A673 (cell line): Measurements from ENCODE around the gene ALDH1L1. TPM values are rescaled to one million over a fixed set of nuclear protein-coding genes. Genes with fewer than 3 reads are reported as not detected.
"Not testable (repeated sequence)": the region's sequence is repeated elsewhere in the genome, so short reads cannot be mapped to it uniquely, and the experiment has no call there.

Experiments
- BruUV-seq: library from RNA; stranded (reverse); fragments of 400-500 nt; replicated peaks from 2 replicates; lab custom pipeline; 2021; lab: Mats Ljungman, UMichigan
- CTCF ChIA-PET: fragments of 300-600 bp; sonication (Branson Sonifier 250); formaldehyde crosslinking; loops from one replicate; lab custom pipeline; 2022; ENCODE audit warnings: antibody characterized with exemption; lab: Charles Lee
- POLR2A ChIA-PET: fragments of 300-600 bp; sonication (Branson Sonifier 250); formaldehyde crosslinking; loops from one replicate; lab custom pipeline; 2022; ENCODE audit warnings: antibody characterized with exemption; ENCODE audit not compliant: low non-redundant PET; lab: Charles Lee
- DNase-seq: peaks from one replicate; pipeline ENCODE4 v3.0.0-alpha.2; 2015; ENCODE audit warnings: low spot score
- H3K27ac ChIP-seq: fragments of 200-600 bp; sonication (generic); 2 replicates; pipeline ENCODE4 v1.5.1; 2016; ENCODE audit warnings: mixed run types, low read depth, mild to moderate bottlenecking, mixed read lengths, antibody characterized with exemption, low read length; ENCODE audit not compliant: poor library complexity, severe bottlenecking
- H3K27me3 ChIP-seq: fragments of 200-600 bp; sonication (generic); replicated peaks from 2 replicates; pipeline ENCODE4 v1.6.1; 2017; ENCODE audit warnings: mixed run types, low read depth, mild to moderate bottlenecking, mixed read lengths, antibody characterized with exemption, low read length; ENCODE audit not compliant: insufficient read depth, poor library complexity
- H3K36me3 ChIP-seq: fragments of 200-600 bp; sonication (generic); 2 replicates; pipeline ENCODE4 v1.6.1; 2016; ENCODE audit warnings: mixed run types, mild to moderate bottlenecking, mixed read lengths, antibody characterized with exemption, low read length; ENCODE audit not compliant: insufficient read depth, poor library complexity, severe bottlenecking
- H3K4me1 ChIP-seq: fragments of 200-600 bp; sonication (generic); 2 replicates; pipeline ENCODE4 v1.6.1; 2017; ENCODE audit warnings: mixed run types, mild to moderate bottlenecking, mixed read lengths, antibody characterized with exemption, low read length; ENCODE audit not compliant: insufficient read depth, poor library complexity, severe bottlenecking
- H3K4me3 ChIP-seq: fragments of 200-600 bp; sonication (generic); 2 replicates; pipeline ENCODE4 v1.5.1; 2016; ENCODE audit warnings: low read depth, mixed run types, mild to moderate bottlenecking, mixed read lengths, low read length; ENCODE audit not compliant: poor library complexity, severe bottlenecking
- H3K9me3 ChIP-seq: fragments of 200-600 bp; sonication (generic); 2 replicates; pipeline ENCODE4 v1.6.1; 2016; ENCODE audit warnings: mixed run types, low read depth, mild to moderate bottlenecking, mixed read lengths, antibody characterized with exemption, low read length; ENCODE audit not compliant: poor library complexity, severe bottlenecking
- EZH2 ChIP-seq: fragments of 200-600 bp; sonication (generic); IDR thresholded peaks from 2 replicates; pipeline ENCODE4 v1.6.1; 2017; ENCODE audit warnings: borderline replicate concordance, low read depth, mild to moderate bottlenecking, mixed read lengths, antibody characterized with exemption, low read length; ENCODE audit not compliant: poor library complexity, severe bottlenecking
- intact Hi-C: fragments of 100-400 bp; cut with micrococcal nuclease; formaldehyde crosslinking; loops from one replicate; pipeline ENCODE4 v1.10.0; 2022; ENCODE audit not compliant: unreplicated experiment
- total RNA-seq: library from RNA; stranded (reverse); gene quantifications from 2 replicates; pipeline ENCODE4 v1.2.3, GENCODE V29; 2021
- TF ChIP-seq, protein P1 (sequence below): fragments of 300-800, 200-600 bp; sonication (generic); conservative IDR thresholded peaks from 2 replicates; pipeline ENCODE4 v1.5.1; 2017; ENCODE audit warnings: low read depth, mild to moderate bottlenecking, antibody characterized with exemption, low read length, moderate library complexity, mixed read lengths

The ALDH1L1 gene
- total RNA-seq, 1 experiment from 2014 or later = 16.9 TPM

DNA sequence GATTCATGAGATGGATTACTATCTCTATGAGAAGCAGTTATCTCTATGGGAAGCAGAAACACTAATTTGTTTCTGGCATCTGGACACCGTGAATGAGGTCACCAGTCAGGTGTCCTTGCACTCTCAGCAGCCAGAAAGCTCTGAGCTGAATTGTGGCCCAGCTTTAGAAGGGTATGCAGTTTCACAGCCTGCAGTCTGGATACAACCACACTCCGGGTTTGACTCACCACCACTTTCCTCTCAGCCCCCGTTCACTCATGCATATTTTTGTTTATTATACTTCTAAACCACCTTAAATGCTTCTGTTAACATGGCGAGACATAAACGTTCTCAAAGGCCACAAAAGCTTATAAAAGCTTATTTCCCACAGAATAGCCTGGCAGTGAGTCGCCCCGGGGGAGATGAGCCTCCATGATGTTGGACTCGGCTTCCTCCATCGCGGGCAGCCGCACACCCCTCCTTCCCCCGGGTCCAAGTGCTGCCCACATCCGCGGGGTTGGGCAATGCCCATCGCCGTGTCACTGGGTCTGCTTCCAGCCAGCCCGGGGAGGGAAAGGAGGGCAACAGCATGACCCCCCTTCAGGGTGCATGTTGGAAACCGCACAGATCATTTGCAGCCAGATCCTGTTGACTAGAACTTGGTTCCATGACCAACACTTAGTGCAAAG is 79.6 kb downstream of the ALDH1L1 start:
- no peaks in the 10 kb centered on the region for H3K36me3 ChIP-seq
- intact Hi-C loops = no loop called here
- BruUV-seq = no TSS peak
- no peak for DNase-seq
- no peak overlapping the region for H3K4me3 ChIP-seq
- no peaks in the 10 kb centered on the region for H3K27me3 ChIP-seq
- no peaks in the 10 kb centered on the region for H3K9me3 ChIP-seq
- ChIA-PET CTCF (no interaction called here), POLR2A (no interaction called here)
- H3K4me1 ChIP-seq = no peaks in the 10 kb centered on the region
- TF ChIP-seq, protein P1, sequence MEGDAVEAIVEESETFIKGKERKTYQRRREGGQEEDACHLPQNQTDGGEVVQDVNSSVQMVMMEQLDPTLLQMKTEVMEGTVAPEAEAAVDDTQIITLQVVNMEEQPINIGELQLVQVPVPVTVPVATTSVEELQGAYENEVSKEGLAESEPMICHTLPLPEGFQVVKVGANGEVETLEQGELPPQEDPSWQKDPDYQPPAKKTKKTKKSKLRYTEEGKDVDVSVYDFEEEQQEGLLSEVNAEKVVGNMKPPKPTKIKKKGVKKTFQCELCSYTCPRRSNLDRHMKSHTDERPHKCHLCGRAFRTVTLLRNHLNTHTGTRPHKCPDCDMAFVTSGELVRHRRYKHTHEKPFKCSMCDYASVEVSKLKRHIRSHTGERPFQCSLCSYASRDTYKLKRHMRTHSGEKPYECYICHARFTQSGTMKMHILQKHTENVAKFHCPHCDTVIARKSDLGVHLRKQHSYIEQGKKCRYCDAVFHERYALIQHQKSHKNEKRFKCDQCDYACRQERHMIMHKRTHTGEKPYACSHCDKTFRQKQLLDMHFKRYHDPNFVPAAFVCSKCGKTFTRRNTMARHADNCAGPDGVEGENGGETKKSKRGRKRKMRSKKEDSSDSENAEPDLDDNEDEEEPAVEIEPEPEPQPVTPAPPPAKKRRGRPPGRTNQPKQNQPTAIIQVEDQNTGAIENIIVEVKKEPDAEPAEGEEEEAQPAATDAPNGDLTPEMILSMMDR = no peak
- no peak for TF ChIP-seq EZH2
- H3K27ac ChIP-seq = no peak overlapping the region

GRCh38 chr3:126100269-126100633 is 80.1 kb downstream of the ALDH1L1 start:
- no peak overlapping the region for H3K4me3 ChIP-seq
- no peaks in the 10 kb centered on the region for H3K36me3 ChIP-seq
- TF ChIP-seq EZH2 = no peak
- H3K4me1 ChIP-seq = no peaks in the 10 kb centered on the region
- DNase-seq = no peak
- no peaks in the 10 kb centered on the region for H3K27me3 ChIP-seq
- no TSS peak for BruUV-seq
- POLR2A ChIA-PET = no interaction called here
- intact Hi-C loops = no loop called here
- H3K9me3 ChIP-seq = no peaks in the 10 kb centered on the region
- no peak overlapping the region for H3K27ac ChIP-seq
- CTCF ChIA-PET = no interaction called here

DNA sequence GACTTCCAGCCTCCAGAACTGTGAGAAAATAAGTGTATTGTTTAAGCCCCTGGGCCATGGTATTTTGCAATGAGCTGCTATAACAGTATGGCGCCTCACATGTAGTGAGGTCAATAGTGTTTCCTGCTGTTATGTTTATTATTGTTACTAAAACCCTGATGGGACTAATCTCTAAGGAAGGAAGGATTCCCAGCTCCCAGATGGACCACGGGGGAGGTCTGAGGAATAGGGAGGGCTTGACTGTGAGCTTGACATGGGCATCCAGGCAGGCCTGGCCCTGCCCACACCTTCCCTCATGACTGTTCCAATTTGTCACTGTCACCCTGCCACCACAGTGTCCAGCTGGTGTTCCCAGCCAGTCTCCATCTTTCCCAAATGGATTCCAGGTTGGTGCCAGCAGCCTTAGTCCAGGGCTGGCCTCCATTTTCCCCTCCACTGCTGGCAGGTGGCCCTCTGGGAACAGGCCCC is 82.0 kb downstream of the ALDH1L1 start:
- Histone ChIP-seq H3K4me3 (no peak overlapping the region), H3K36me3 (no peaks in the 10 kb centered on the region), H3K4me1 (no peaks in the 10 kb centered on the region), H3K27ac (no peak overlapping the region), H3K9me3 (no peaks in the 10 kb centered on the region), H3K27me3 (no peaks in the 10 kb centered on the region)
- no peak for DNase-seq
- CTCF ChIA-PET = no interaction called here
- TF ChIP-seq, protein P1 = no peak
- TF ChIP-seq EZH2 = no peak
- intact Hi-C loops = no loop called here
- POLR2A ChIA-PET = no interaction called here
- no TSS peak for BruUV-seq

GRCh38 chr3:126097801-126098200 is 82.6 kb downstream of the ALDH1L1 start:
- ChIA-PET POLR2A (no interaction called here), CTCF (no interaction called here)
- Histone ChIP-seq H3K4me1 (no peaks in the 10 kb centered on the region), H3K27me3 (no peaks in the 10 kb centered on the region), H3K9me3 (no peaks in the 10 kb centered on the region), H3K4me3 (no peak overlapping the region), H3K27ac (no peak overlapping the region), H3K36me3 (no peaks in the 10 kb centered on the region)
- intact Hi-C loops = no loop called here
- TF ChIP-seq, protein P1 = no peak
- no peak for TF ChIP-seq EZH2
- DNase-seq = no peak
- no TSS peak for BruUV-seq

DNA sequence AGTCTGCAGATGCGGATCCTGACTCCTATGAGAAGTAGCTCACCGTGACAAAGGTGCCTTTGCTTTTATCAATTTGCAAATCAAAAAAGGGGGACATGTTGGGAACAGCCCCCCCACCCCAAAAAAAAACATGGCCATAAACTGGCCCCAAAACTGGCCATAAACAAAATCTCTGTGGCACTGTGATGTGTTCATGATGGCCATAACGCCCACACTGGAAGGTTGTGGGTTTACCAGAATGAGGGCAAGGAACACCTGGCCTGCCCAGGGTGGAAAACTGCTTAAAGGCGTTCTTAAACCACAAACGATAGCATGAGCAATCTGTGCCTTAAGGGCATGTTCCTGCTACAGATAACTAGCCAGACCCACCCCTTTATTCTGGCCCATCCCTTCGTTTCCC is 84.1 kb downstream of the ALDH1L1 start:
- intact Hi-C loops, BruUV-seq, POLR2A ChIA-PET, H3K27me3 ChIP-seq, H3K4me1 ChIP-seq, H3K36me3 ChIP-seq, DNase-seq, CTCF ChIA-PET, H3K27ac ChIP-seq, H3K4me3 ChIP-seq, H3K9me3 ChIP-seq: not testable (repeated sequence)
